Left lung (tissue), 10 donors: ENCODE data around the gene VPS33A. TPM values are rescaled to one million over a fixed set of nuclear protein-coding genes. Genes with fewer than 3 reads are reported as not detected.

Experiments
- ATAC-seq: fragments of 200-7000 bp; cut with Tn5 transposase; one replicate; pipeline ENCODE4 v1.9.1; 2020; ENCODE audit warnings: moderate library complexity
- DNase-seq, 4 donors: peaks; one replicate each; pipeline ENCODE4 v3.0.0-alpha.2; 2013 to 2020
- H3K27ac ChIP-seq, 2 donors: fragments of 200-600 bp; sonication (generic) in 1 of 2; one replicate each; pipeline versions ENCODE4 v1.5.0 to v1.8.0; 2020 to 2021
- H3K27me3 ChIP-seq, 2 donors: fragments of 200-600 bp; sonication (generic) in 1 of 2; one replicate each; pipeline versions ENCODE4 v1.5.0 to v1.8.0; 2020 to 2021
- H3K36me3 ChIP-seq, 2 donors: fragments of 200-600 bp; sonication (generic) in 1 of 2; one replicate each; pipeline versions ENCODE4 v1.5.0 to v1.8.0; 2020 to 2021
- H3K4me1 ChIP-seq, 2 donors: fragments of 200-600 bp; one replicate each; pipeline ENCODE4 v1.8.0; 2021
- H3K4me3 ChIP-seq, 2 donors: fragments of 200-600 bp; sonication (generic) in 1 of 2; one replicate each; pipeline versions ENCODE4 v1.5.0 to v1.8.0; 2020 to 2021; ENCODE audit warnings: mild to moderate bottlenecking in 1 of 2
- H3K9me3 ChIP-seq, 2 donors: fragments of 200-600 bp; sonication (generic) in 1 of 2; one replicate each; pipeline versions ENCODE4 v1.5.0 to v1.8.0; 2020 to 2021
- CTCF ChIP-seq, 2 donors: fragments of 200-600 bp; sonication (generic) in 1 of 2; IDR thresholded peaks; one replicate each; pipeline versions ENCODE4 v1.5.0 to v1.8.0; 2021; ENCODE audit warnings: antibody characterized with exemption in 2 of 2
- intact Hi-C, 2 donors: fragments of 100-400 bp; cut with DNase I; formaldehyde crosslinking; loops; one replicate each; pipeline versions ENCODE4 v1.11.2 to v1.14.2; 2022
- polyA plus RNA-seq, 6 donors: library from polyadenylated mRNA; unstranded; fragments of 120-200 nt; gene quantifications; one replicate each; pipeline ENCODE4 v1.2.1, GENCODE V29; 2013; ENCODE audit not compliant: insufficient read length in 6 of 6
- total RNA-seq, 2 donors: library from RNA; stranded (reverse); fragmentation: NEBNext Ultra II Directional; extraction: Animal tissue kit (Norgen Biotek cat#: 25700); gene quantifications; one replicate each; pipeline ENCODE4 v1.2.1, GENCODE V29; 2021
- donor health status: DM: no; HTN: yes; CAD: no.
- donor health status: DM: no; HTN: no; CAD: no.

The VPS33A gene
- total and polyA plus RNA-seq, 8 donors: 13.3 to 21.4 (median 16.7) TPM

GRCh38 chr12:122244565-122245371 is 21.5 kb downstream of the VPS33A start:
- H3K4me3 ChIP-seq: no peak overlapping the region

GRCh38 chr12:122243965-122244364 is 22.3 kb downstream of the VPS33A start:
- no peaks in the 10 kb centered on the region for H3K27me3 ChIP-seq
- no peak overlapping the region for H3K4me3 ChIP-seq
- intact Hi-C loops: no loop called here
- H3K4me1 ChIP-seq: no peaks in the 10 kb centered on the region
- TF ChIP-seq CTCF (IDR thresholded peaks at IDR 0.05): no peak
- peak overlapping the region in 1 of 2 donors; percentile 41 for H3K27ac ChIP-seq
- no peak for DNase-seq
- no peak for ATAC-seq
- H3K36me3 ChIP-seq: peaks cover 0 to 84% of the 10 kb centered on the region in 2 donors
- H3K9me3 ChIP-seq: no peaks in the 10 kb centered on the region

More at GRCh38 chr12:122244565-122245371, 21.5 kb downstream of the VPS33A start:
- DNase-seq (no peak), ATAC-seq (no peak)
- Histone ChIP-seq H3K36me3 (peaks cover 0 to 84% of the 10 kb centered on the region in 2 donors), H3K4me1 (no peaks in the 10 kb centered on the region), H3K27ac (peak overlapping the region in 1 of 2 donors; percentile 41), H3K27me3 (no peaks in the 10 kb centered on the region), H3K9me3 (no peaks in the 10 kb centered on the region)
- TF ChIP-seq CTCF (IDR thresholded peaks at IDR 0.05): no peak
- intact Hi-C loops: no loop called here

- ATAC-seq (no peak), DNase-seq (no peak)
- no peaks in the 10 kb centered on the region for H3K9me3 ChIP-seq
- H3K4me3 ChIP-seq: no peak overlapping the region
- no peak for TF ChIP-seq CTCF (IDR thresholded peaks at IDR 0.05)
- H3K27me3 ChIP-seq: no peaks in the 10 kb centered on the region
- intact Hi-C loops: no loop called here
- no peaks in the 10 kb centered on the region for H3K4me1 ChIP-seq
- peaks cover 0 to 80% of the 10 kb centered on the region in 2 donors for H3K36me3 ChIP-seq
- no peak overlapping the region for H3K27ac ChIP-seq
Measured at GRCh38 chr12:122238861-122239260, 27.4 kb downstream of the VPS33A start.

- TF ChIP-seq CTCF (IDR thresholded peaks at IDR 0.05): no peak
- intact Hi-C loops: no loop called here
- Histone ChIP-seq H3K4me3 (no peak overlapping the region), H3K36me3 (peaks cover 0 to 80% of the 10 kb centered on the region in 2 donors), H3K27ac (peak overlapping the region in 1 of 2 donors; percentile 3), H3K9me3 (no peaks in the 10 kb centered on the region), H3K27me3 (no peaks in the 10 kb centered on the region), H3K4me1 (no peaks in the 10 kb centered on the region)
- no peak for ATAC-seq
- DNase-seq: no peak
Measured at GRCh38 chr12:122235741-122236140, 30.6 kb downstream of the VPS33A start.

GRCh38 chr12:122232691-122233090 is 33.6 kb downstream of the VPS33A start:
- H3K9me3 ChIP-seq: no peaks in the 10 kb centered on the region
- no peak overlapping the region for H3K27ac ChIP-seq
- peaks cover 0 to 75% of the 10 kb centered on the region in 2 donors for H3K36me3 ChIP-seq
- no peaks in the 10 kb centered on the region for H3K4me1 ChIP-seq
- TF ChIP-seq CTCF (IDR thresholded peaks at IDR 0.05): no peak
- ATAC-seq (no peak), DNase-seq (no peak)
- H3K4me3 ChIP-seq: no peak overlapping the region
- no peaks in the 10 kb centered on the region for H3K27me3 ChIP-seq
- intact Hi-C loops: no loop called here
